NCI-H1105 treated with DMSO at 0.1 percent for 48 hours (cell line): Measurements from ENCODE around the gene FOXA1.

Source experiments
- DNase-seq: peaks from one replicate; lab custom pipeline; 2025; lab: John Stamatoyannopoulos, UW

The FOXA1 gene

DNA sequence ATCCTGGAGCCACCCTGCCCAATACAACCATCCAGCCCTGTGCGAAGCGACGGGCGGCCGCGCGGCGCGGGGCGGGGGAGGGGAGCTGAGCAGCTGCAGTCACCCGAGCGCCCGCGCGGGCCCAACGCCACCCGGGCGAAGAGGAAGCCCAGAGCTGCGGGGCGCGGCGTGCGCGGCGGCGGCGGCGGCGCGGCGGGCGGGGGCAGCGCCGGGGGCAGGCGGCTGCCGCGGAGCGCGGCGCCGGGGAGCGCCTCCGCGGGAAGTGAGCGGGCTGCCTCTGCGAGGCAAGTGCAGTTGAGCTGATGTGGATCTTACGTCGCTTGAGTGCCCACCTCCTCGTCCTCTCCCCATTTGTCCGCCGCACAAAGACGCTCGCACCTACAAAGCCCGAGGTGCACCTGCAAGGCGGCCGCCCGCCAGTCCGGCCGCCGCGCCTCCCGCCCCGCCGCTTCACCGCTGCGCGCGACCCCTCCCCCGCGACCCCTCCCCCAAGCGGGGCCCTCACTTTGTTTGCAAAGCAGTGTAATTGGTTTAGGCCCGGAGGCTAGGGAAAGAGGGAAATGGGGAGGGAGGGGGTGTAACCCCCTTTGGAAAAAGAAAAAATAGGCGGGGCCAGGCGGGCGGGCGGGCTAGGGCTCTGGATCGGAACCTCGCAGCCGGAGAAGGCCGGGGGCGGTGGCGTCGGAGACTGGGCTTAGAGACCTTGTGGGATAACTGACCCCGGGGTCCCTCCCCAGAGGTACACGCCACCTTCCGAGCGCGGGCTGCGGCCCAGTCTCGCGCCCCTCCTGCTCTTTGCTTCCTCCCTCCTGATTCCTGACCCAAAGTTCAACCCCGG is at the start of gene FOXA1, which contains the start of gene TTC6:
Gene FOXA1 (minus strand): TSS at position 279 of the 838 bp plus-strand sequence. CDS start 277 bp downstream, at position 2.
Gene TTC6 (plus strand): TSS at position 659 of the 838 bp plus-strand sequence. CDS start 26,436 bp downstream, outside the sequence.
- peak; percentile 96 for DNase-seq

- peak; percentile 93 for DNase-seq
These were observed 48.7 kb upstream of the FOXA1 start for GRCh38 chr14:37643701-37644100.

DNA sequence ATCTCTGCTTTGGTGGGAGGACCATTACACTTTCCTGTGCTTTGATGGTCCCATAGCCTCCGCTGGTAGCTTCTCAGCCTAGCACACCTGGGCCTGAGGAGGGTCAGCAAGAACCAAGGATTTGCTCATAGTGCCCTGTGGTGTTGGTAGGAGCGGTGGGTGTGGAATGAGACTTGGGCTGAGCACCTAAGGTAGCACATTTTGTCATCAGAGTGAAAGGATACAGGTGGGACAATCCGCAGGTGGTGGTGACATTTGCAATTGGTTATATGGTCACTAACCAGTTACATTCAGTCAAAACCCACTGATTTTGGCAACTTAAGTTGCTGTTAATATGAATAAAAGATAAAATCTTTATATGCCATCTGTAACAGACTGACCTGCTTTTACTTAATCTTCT is 47.1 kb upstream of the FOXA1 start:
- no peak for DNase-seq

DNA sequence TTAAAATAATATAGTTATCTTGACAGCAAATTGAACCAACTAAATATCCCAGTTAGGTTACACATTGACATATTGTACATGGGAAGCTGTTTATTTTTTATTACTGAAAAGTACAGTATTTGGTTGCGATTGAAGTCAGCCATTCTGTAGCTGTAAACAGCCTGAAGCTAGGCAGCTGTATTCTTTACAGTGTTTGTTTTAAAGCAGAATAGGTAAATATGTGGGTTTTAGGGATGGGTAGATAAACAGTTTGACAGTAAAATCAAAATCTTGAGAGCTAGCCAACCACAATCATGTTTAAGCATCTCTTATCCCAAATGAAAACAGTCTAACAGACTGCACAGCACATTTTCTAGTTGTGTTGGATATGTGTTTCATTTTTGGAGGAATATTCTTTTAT is 46.1 kb upstream of the FOXA1 start:
- no peak for DNase-seq

GRCh38 chr14:37638599-37638998 is 43.5 kb upstream of the FOXA1 start:
- DNase-seq: no peak

DNA sequence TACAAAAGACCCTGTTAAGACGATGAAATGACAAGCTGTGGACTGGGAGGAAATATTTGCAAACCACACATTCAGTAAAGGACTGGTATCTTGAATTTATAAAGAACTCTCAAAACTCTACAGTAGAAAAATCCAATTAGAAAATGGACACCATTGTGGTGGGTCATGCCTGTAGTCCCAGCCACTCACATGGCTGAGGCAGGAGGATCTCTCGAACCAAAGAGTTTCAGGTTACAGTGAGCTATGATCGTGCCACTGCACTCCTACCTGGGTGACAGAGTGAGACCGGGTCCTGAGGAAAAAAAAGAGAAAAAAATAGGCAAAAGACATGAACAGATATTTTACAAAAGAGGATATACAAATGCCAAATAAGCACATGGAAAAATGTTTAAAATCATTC is 42.3 kb upstream of the FOXA1 start:
- DNase-seq: no peak

DNA sequence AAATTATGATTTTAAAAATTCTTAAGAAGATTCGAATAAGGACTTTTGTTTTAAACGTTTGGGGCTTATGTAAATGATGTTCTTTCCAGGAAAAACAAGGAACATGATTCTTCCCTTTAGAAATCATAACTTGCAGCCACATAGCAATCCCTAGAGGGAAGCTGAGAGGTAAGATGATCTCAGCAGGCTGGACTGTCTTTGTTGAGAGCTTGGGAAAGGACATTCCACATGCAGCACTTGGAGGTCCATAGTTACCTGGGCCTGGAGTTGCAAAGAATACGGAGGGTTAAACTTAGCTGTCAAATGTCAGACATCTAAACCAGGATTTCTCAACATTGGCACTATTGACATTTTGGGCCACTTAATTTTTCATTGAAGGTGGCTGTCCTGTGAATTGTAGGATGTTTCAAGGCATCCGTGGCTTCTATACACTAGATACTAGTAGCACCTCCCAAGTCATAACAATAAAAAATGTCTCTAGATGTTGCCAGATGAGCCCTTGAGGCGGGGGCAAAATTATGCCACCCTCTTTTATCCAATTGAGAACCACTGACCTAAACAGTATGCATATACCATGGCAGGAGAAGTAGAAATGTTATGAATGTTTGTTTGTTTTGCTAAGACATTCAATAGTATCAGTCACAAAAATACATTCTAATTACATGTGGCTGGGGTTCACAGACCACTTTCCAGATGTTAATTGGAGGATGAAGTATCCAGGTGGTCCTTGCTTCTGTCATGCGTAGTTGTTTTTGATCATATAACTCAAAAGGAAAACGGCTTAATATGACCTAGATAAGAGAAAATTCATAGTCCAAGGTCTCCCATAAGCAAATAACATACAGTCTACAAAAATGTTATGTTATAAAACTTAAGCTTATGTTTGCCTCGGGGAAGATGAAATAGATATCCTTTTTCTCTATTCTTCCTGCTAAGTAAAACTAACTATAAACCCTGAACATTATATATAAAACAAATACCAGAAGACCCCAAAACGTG is 30.8 kb upstream of the FOXA1 start:
- no peak for DNase-seq

DNA sequence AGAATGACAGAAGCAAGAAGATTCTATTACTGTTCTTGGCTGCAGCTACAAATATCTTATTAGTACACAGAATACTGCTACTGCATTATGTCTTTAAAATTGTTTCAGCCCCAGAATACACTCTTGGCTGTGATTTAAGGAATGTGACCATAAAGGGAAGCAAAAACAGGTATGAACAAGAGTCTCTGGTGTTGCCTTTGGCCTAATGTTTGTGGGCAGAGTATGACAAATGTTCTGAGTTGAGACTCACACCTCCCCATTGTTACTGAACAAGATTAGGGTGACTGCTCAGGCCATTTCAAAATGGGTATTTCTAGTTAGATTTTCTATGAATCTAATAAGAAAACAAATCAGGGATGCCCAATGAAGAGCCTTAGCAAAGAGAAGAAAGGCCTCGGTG is 28.9 kb upstream of the FOXA1 start:
- DNase-seq: no peak

GRCh38 chr14:37623426-37623951 is 28.4 kb upstream of the FOXA1 start:
- peak; percentile 16 for DNase-seq

DNA sequence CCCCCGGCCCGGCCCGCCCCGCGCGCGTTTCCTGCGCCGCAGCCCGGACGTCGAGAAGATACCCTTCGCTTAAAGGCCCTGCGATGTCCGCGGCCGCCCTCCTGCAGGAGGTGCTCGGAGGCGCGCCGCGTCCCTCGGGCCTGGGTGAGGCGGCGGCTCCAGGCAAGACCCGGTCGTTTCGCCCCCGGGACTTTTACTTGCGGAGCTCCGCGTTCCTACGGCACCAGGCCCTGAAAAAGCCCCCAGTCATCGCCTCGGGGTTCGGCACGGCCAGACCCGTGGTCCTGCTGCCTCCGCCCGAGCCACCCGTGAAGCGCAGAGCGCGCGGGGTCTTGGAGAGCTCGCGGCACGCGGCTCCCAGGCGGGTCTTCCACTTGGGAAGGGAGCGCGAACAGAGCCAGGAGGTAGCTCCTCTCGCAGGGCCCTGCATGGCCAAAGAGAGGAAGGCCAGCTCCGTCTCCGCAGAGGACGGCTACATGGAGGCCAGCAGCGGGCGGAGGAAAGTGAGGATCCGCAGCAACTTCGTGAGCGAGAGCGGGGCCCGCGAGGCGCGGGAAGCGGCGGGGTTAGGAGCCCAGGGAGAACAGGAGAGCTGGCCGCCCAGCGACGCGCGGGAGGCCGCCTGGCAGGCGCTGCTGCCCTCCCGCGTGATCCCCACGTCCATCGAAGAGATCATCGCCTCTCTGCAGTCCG is 27.3 kb upstream of the FOXA1 start:
- DNase-seq: no peak

- DNase-seq: no peak
These were observed 25.8 kb upstream of the FOXA1 start for GRCh38 chr14:37620856-37621255.

GRCh38 chr14:37618498-37619028 is 23.5 kb upstream of the FOXA1 start:
- no peak for DNase-seq

- DNase-seq: no peak
These were observed 22.9 kb upstream of the FOXA1 start for GRCh38 chr14:37617864-37618365.

DNA sequence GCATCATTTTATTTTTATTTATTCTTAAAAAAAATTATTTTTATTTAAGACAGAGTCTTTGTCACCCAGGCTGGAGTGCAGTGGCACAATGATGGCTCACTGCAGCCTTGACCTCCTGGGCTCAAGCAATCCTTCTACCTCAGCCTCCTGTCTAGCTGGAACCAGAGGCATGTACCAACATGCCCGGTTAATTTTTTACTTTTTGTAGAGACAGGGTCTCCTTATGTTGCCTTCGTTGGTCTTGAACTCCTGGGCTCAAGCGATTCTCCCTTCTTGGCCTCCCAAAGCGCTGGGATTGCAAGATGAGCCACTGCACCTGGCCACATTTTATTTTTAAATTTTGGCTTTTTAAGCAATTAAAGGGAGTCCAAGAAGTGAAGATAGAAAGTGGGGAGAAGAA is 21.8 kb upstream of the FOXA1 start:
- DNase-seq: no peak

DNA sequence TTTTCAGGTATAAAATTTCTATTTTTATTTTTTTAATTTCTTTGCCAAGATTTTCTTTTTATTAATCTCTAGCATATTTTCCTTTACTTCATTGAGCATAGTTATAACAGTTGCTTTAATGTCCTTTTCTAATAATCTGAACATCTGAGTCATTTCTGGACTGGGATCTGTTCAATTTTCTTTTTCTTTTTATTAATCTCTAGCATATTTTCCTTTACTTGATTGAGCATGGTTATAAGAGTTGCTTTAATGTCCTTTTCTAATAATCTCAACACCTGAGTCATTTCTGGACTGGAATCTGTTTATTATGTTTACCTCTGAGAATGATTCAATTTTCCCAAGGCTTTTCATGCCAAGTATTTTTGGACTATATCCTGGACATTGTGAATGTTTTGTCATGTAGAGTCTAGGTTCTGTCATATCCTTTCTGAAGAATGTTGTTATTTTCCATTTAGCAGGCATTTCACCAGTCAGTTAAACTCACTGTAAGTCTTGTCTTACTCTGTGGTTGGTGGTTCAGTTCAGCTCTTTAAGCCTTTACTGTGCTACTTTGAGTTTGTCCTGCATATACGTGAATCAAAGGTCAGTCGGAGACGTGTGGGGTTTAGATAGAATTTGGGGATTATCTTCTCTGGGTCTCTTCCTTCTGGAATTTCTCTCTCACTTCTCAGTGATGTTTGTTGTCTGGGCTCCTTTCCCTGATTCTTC is 20.7 kb upstream of the FOXA1 start:
- no peak for DNase-seq

DNA sequence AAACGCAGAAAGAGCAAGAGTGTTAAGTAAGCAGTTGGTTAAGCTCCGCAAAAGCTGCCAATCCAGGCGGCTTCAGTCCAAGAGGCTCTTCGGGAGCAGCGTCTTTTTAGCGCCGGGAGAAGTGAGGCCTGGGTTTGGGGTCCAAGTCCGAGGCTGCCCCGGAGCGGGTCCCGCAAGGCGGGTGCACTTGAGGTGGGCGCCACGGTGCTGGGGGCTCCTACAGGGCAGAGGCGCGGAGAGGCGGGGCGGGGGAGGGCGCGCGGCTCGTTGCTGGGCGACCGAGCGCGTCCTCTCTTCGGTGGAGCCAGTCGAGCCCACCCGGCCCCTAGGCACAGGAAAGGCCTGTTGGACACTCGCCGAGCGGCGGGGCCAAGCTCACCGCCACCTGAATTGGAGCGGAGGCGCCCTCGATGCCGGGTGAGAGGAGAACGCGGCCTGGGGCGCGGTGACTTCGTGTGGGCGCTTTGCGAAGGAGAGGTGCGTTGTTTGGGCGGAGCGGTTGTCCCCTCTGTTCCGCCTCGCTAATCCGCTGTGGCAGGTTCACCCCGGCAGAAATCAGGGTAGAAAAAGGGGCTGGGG is 16.0 kb upstream of the FOXA1 start:
- DNase-seq: no peak

DNA sequence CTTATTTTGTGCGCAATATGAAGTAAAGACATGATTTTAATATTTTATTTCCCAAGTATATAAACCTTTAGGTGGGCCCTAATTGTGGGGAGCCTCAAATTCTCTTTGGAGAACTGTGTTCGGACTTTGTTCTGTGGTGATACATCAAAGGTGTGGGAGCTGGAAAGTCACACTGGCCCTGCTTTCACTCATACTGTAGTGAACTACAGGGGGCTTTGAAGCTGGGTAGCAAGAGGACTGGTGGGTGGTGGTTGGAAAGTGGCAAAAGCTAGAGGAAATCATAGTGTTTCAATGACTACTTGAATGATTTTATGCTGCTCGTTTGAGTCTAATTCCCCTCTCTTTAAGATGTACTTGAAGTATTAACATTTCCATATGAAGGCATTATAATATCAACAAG is 13.6 kb upstream of the FOXA1 start:
- no peak for DNase-seq

GRCh38 chr14:37606678-37607077 is 11.6 kb upstream of the FOXA1 start:
- DNase-seq: no peak

DNA sequence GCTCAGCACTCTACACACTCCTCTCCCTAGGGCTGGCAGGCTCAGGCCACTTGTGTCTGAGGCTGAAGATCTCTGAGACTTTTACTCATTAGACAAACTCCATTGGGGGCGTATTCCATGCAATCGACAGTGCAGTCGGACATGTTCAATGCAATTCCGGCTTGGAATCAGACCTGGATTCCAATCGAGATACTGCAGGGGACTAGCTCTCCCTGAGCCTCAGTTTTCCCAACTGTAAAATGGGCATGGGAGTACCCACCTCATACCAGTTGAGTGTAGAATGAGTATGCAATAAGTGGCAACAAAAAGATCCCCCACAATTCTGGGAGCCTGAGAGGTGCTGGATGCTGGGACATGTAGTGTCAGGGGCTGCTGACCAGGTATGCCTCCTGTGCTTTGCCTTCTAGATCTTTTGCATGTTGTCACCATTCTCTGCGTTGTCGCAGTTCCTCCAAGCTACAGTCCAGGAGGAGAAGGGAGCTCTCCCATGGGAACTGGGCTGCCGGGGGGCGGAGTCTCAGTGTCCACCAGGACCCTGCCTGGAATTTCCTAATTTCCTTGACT is 8.7 kb upstream of the FOXA1 start:
- no peak for DNase-seq
